Natural killer cell (primary cell): ENCODE measurements around the gene SECISBP2. TPM values are rescaled to one million over a fixed set of nuclear protein-coding genes. Genes with fewer than 3 reads are reported as not detected.

Experiments
- ATAC-seq, 3 donors: fragments of 150-1000 bp in 2 of 3; fragments of 200-7000 bp in 1 of 3; cut with Tn5 transposase; 1 replicate in 1 of 3; 2 replicates in 2 of 3; pipeline ENCODE4 v1.10.0; 2021; ENCODE audit warnings: mild to moderate bottlenecking in 2 of 3, moderate library complexity in 2 of 3
- DNase-seq, 2 donors: peaks; one replicate each; pipeline versions ENCODE4 v3.0.0 to v3.0.0-alpha.2; 2013 to 2021; ENCODE audit warnings: mixed read lengths in 1 of 2
- H3K27ac ChIP-seq: one replicate; pipeline ENCODE4 v1.5.1; 2013; ENCODE audit warnings: mild to moderate bottlenecking, low read length
- H3K27me3 ChIP-seq: one replicate; pipeline ENCODE4 v1.6.1; 2013; ENCODE audit warnings: low read length; ENCODE audit not compliant: control insufficient read depth, insufficient read depth
- H3K36me3 ChIP-seq: one replicate; pipeline ENCODE4 v1.6.1; 2013; ENCODE audit warnings: low read length; ENCODE audit not compliant: control insufficient read depth, insufficient read depth
- H3K4me1 ChIP-seq: one replicate; pipeline ENCODE4 v1.6.1; 2013; ENCODE audit warnings: low read length; ENCODE audit not compliant: control insufficient read depth, insufficient read depth
- H3K4me3 ChIP-seq: one replicate; pipeline ENCODE4 v1.5.1; 2013; ENCODE audit warnings: low read length
- H3K9me3 ChIP-seq: one replicate; pipeline ENCODE4 v1.6.1; 2013; ENCODE audit warnings: low read length; ENCODE audit not compliant: control insufficient read depth, insufficient read depth
- H3K27ac Mint-ChIP-seq, 2 donors: one replicate each; pipeline ENCODE4 v1.8.0; 2022; ENCODE audit warnings: mild to moderate bottlenecking in 2 of 2, mixed read lengths in 2 of 2, moderate library complexity in 1 of 2
- H3K27me3 Mint-ChIP-seq, 2 donors: one replicate each; pipeline ENCODE4 v1.8.0; 2022; ENCODE audit warnings: low read depth in 2 of 2, mixed read lengths in 2 of 2
- H3K36me3 Mint-ChIP-seq: one replicate; pipeline ENCODE4 v1.8.0; 2022; ENCODE audit warnings: mixed read lengths
- H3K4me1 Mint-ChIP-seq, 2 donors: one replicate each; pipeline ENCODE4 v1.8.0; 2022; ENCODE audit warnings: mixed read lengths in 2 of 2
- H3K4me3 Mint-ChIP-seq: one replicate; pipeline ENCODE4 v1.8.0; 2022; ENCODE audit warnings: mild to moderate bottlenecking, moderate library complexity, mixed read lengths
- H3K9me3 Mint-ChIP-seq, 2 donors: one replicate each; pipeline ENCODE4 v1.8.0; 2022; ENCODE audit warnings: mixed read lengths in 2 of 2
- WGBS: methylation state at CpG from one replicate; pipeline ENCODE4 v1.1.7; 2013; ENCODE audit warnings: missing lambda C conversion rate; ENCODE audit not compliant: insufficient coverage; 5-methylcytosine and 5-hydroxymethylcytosine counted together
- intact Hi-C: fragments of 100-400 bp; cut with micrococcal nuclease; formaldehyde crosslinking; loops from one replicate; pipeline ENCODE4 v1.14.2; 2022
- total RNA-seq, 4 donors: library from RNA; stranded (reverse); fragments of 120-200 nt in 1 of 4; gene quantifications; one replicate each; pipeline versions ENCODE4 v1.2.3 to v1.2.4, GENCODE V29; 2013 to 2022
- TF ChIP-seq, protein P1 (sequence below): fragments of 200-600 bp; IDR thresholded peaks from one replicate; pipeline ENCODE4 v1.8.0; 2022; ENCODE audit warnings: antibody characterized with exemption

The SECISBP2 gene
- total RNA-seq, 3 donors from 2014 or later (not counting 1 experiment from before 2014, with no cell fraction given), result 79.5 to 95.8 (median 88.7) TPM

DNA sequence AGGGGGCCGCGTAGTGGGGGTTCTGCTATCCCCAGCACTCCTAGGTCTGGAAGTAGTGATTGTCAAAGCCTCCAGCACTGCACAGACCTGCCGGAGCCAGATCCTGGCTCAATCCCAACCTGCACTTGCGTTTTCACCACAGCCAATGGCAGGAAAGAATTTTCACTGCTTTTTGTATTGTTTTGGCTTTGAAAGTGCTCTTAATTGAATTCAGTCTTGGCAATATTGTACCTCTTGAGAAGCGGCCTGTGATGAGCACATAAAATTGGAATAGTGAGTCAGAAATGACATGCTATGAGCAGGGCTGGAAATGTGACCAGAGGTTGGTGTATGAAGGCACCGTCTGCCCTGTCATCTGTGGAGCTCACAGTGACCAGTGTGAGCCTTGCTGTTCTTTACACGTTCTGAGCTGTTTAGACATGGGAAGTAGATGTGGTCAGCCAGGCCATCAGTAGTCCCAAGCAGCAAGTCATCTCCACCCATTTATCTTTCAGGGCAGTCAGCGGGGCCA is 41.5 kb downstream of the SECISBP2 start:
- Mint-ChIP-seq H3K27me3 (no peaks in the 10 kb centered on the region), H3K36me3 (peaks cover 26% of the 10 kb centered on the region), H3K4me1 (peaks cover 19 to 35% of the 10 kb centered on the region in 2 donors), H3K27ac (peak overlapping the region; percentile 69 to 72), H3K9me3 (no peaks in the 10 kb centered on the region), H3K4me3 (no peak overlapping the region)
- no peaks in the 10 kb centered on the region for H3K9me3 ChIP-seq
- H3K27ac ChIP-seq, result no peak overlapping the region
- no peaks in the 10 kb centered on the region for H3K27me3 ChIP-seq
- DNase-seq, result no peak
- H3K4me1 ChIP-seq, result peaks cover 13% of the 10 kb centered on the region
- no peak for ATAC-seq
- 79% methylated on average over 7 of the region's 8 CpGs for WGBS
- TF ChIP-seq, protein P1, sequence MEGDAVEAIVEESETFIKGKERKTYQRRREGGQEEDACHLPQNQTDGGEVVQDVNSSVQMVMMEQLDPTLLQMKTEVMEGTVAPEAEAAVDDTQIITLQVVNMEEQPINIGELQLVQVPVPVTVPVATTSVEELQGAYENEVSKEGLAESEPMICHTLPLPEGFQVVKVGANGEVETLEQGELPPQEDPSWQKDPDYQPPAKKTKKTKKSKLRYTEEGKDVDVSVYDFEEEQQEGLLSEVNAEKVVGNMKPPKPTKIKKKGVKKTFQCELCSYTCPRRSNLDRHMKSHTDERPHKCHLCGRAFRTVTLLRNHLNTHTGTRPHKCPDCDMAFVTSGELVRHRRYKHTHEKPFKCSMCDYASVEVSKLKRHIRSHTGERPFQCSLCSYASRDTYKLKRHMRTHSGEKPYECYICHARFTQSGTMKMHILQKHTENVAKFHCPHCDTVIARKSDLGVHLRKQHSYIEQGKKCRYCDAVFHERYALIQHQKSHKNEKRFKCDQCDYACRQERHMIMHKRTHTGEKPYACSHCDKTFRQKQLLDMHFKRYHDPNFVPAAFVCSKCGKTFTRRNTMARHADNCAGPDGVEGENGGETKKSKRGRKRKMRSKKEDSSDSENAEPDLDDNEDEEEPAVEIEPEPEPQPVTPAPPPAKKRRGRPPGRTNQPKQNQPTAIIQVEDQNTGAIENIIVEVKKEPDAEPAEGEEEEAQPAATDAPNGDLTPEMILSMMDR, result no peak
- no peak overlapping the region for H3K4me3 ChIP-seq
- intact Hi-C loops, result no loop called here
- H3K36me3 ChIP-seq, result peaks cover 73% of the 10 kb centered on the region

GRCh38 chr9:89360465-89360864 is 42.2 kb downstream of the SECISBP2 start:
- peaks cover 66% of the 10 kb centered on the region for H3K36me3 ChIP-seq
- Mint-ChIP-seq H3K27ac (peak overlapping the region; percentile 69 to 72), H3K27me3 (no peaks in the 10 kb centered on the region), H3K4me3 (no peak overlapping the region), H3K4me1 (peaks cover 19 to 35% of the 10 kb centered on the region in 2 donors), H3K9me3 (no peaks in the 10 kb centered on the region), H3K36me3 (peaks cover 24% of the 10 kb centered on the region)
- peaks cover 13% of the 10 kb centered on the region for H3K4me1 ChIP-seq
- 79% methylated on average over 3 of the region's 3 CpGs for WGBS
- H3K27me3 ChIP-seq, result no peaks in the 10 kb centered on the region
- no peak overlapping the region for H3K4me3 ChIP-seq
- ATAC-seq, result no peak
- DNase-seq, result no peak
- intact Hi-C loops, result no loop called here
- TF ChIP-seq, protein P1, result no peak
- H3K27ac ChIP-seq, result no peak overlapping the region
- H3K9me3 ChIP-seq, result no peaks in the 10 kb centered on the region

DNA sequence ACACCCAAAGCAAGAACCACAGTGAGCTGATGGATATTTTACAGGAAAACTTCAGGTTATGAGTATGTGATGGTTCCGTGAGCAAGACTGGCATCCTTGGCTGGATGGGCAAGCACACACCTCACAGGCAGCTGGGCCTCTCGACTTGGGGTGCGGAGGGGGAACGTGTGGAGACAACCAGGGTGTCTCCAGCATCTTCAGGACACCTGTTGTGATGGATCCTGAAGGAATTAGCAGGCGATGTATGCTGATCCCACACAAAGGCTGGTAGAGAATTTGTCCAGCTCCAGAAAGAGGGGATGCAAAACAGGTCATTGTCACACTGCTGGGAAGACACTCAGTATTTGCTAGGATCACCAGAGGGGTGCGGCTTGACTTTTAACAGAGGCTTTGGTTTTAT is 42.7 kb downstream of the SECISBP2 start:
- Histone ChIP-seq H3K27me3 (no peaks in the 10 kb centered on the region), H3K9me3 (no peaks in the 10 kb centered on the region), H3K36me3 (peaks cover 60% of the 10 kb centered on the region), H3K4me3 (no peak overlapping the region), H3K4me1 (peaks cover 13% of the 10 kb centered on the region), H3K27ac (no peak overlapping the region)
- Mint-ChIP-seq H3K27me3 (no peaks in the 10 kb centered on the region), H3K9me3 (no peaks in the 10 kb centered on the region), H3K4me3 (no peak overlapping the region), H3K27ac (peak overlapping the region; percentile 69 to 72), H3K36me3 (peaks cover 18% of the 10 kb centered on the region), H3K4me1 (peaks cover 19 to 35% of the 10 kb centered on the region in 2 donors)
- ATAC-seq (no peak), DNase-seq (no peak)
- intact Hi-C loops, result no loop called here
- TF ChIP-seq, protein P1, result no peak
- 98% methylated on average over 6 of the region's 6 CpGs for WGBS
